GM12874 (cell line): Measurements from ENCODE around the gene ATP9A.

Experiments
- CTCF ChIP-seq: IDR thresholded peaks from 2 replicates; pipeline ENCODE4 v1.5.1; 2011; ENCODE audit warnings: low read depth, mild to moderate bottlenecking, control low read depth, low read length, moderate library complexity; ENCODE audit not compliant: insufficient read depth

Gene ATP9A

GRCh38 chr20:51570739-51571459 lies 197.3 kb downstream of the ATP9A start:
- TF ChIP-seq CTCF: no peak

- TF ChIP-seq CTCF: no peak
These were observed 198.1 kb downstream of the ATP9A start for GRCh38 chr20:51569815-51570738.

GRCh38 chr20:51567622-51568021 lies 200.6 kb downstream of the ATP9A start:
- no peak for TF ChIP-seq CTCF

- TF ChIP-seq CTCF: no peak
These were observed 201.6 kb downstream of the ATP9A start for GRCh38 chr20:51566594-51566993.

- no peak for TF ChIP-seq CTCF
These were observed 202.7 kb downstream of the ATP9A start for GRCh38 chr20:51565298-51566144.

GRCh38 chr20:51563486-51564332 lies 204.5 kb downstream of the ATP9A start:
- TF ChIP-seq CTCF: no peak
